ENCODE measurements around the gene COX10.
A peak's percentile ranks its signal among the peaks of the same experiment; 100 is the strongest.

COX10 gene

DNA sequence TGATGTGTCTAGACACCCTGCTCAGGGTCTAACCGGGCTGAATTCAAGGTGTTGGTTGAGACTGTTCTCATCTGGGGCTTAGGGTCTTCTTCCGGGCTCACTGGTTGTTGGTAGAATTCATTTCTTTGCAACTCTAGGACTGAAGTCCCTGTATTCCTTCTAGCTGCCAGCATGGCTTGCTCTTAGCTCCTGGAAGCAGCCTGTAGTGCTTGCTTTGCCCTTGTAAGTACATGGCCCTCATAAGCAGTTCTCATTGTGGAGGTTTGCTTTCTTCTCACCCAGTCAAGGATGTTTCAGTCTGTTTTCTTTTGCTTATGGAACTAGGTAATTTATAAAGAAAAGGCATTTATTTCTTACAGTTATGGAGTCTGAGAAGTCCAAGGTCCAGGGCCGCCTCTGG is 26.3 kb downstream of the COX10 start:
- no peak overlapping the region for H3K4me3 ChIP-seq (replicated peaks in 1 of 2; ENCODE audit: low read depth in 2 of 2, low read length in 2 of 2)
- no peak for DNase-seq (ENCODE audit: low read depth in 2 of 2)
- TF ChIP-seq CTCF (IDR thresholded peaks at IDR 0.05; ENCODE audit: low read depth, low read length): no peak

GRCh38 chr17:14098246-14098645 is 28.9 kb downstream of the COX10 start:
- no peak for TF ChIP-seq CTCF (IDR thresholded peaks at IDR 0.05; ENCODE audit: low read depth, low read length)
- H3K4me3 ChIP-seq (replicated peaks in 1 of 2; ENCODE audit: low read depth in 2 of 2, low read length in 2 of 2): no peak overlapping the region
- DNase-seq (ENCODE audit: low read depth in 2 of 2): peak in 1 of 2 donors; percentile 17

- no peak overlapping the region for H3K4me3 ChIP-seq (replicated peaks in 1 of 2; ENCODE audit: low read depth in 2 of 2, low read length in 2 of 2)
- no peak for TF ChIP-seq CTCF (IDR thresholded peaks at IDR 0.05; ENCODE audit: low read depth, low read length)
- no peak for DNase-seq (ENCODE audit: low read depth in 2 of 2)
These were observed 32.7 kb downstream of the COX10 start for GRCh38 chr17:14101976-14102375.

DNA sequence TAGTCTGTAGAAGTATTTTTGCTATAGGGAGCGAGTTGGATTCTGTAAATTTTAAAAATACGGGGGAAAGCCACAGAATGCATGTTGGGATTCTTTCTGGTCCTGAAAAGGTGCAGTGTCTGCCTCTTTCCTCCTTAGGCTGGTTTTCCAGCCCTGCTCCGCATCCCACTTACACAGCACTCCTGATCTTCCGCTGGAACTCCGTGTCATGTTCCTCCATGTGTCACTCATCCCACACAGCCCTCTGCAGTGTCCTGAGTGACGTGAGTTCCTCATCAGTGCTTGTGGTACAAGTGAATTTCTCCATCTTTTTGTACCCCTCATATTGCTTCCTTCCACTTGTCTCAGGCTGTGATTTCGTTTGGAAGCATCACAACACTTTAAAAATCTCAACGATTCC is 34.5 kb downstream of the COX10 start:
- no peak for DNase-seq (ENCODE audit: low read depth in 2 of 2)
- H3K4me3 ChIP-seq (replicated peaks in 1 of 2; ENCODE audit: low read depth in 2 of 2, low read length in 2 of 2): no peak overlapping the region
- no peak for TF ChIP-seq CTCF (IDR thresholded peaks at IDR 0.05; ENCODE audit: low read depth, low read length)

DNA sequence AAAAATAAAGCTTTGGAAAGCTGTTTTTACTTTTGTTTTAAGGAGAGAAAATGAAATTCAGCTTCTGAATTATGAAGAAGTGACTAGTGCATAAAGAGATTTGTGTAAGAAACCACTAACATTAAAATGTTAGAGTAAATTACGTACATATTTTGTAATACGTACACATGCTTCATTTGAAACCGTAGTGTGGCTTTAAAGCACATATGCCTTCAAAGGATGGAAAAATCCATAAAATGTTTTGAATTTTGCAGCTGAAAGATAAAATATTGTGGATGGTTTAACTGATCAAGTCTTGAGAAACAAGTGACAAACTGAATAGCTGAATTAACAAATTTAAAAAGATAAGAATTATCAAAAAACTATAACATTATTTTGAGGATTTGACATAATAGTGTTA is 35.4 kb downstream of the COX10 start:
- TF ChIP-seq CTCF (IDR thresholded peaks at IDR 0.05; ENCODE audit: low read depth, low read length): no peak

GRCh38 chr17:14107889-14108288 is 38.6 kb downstream of the COX10 start:
- no peak overlapping the region for H3K4me3 ChIP-seq (replicated peaks in 1 of 2; ENCODE audit: low read depth in 2 of 2, low read length in 2 of 2)
- no peak for TF ChIP-seq CTCF (IDR thresholded peaks at IDR 0.05; ENCODE audit: low read depth, low read length)
- peak in 1 of 2 donors; percentile 16 for DNase-seq (ENCODE audit: low read depth in 2 of 2)

More for the DNA sequence above, 35.4 kb downstream of the COX10 start:
- no peak for DNase-seq (ENCODE audit: low read depth in 2 of 2)
- H3K4me3 ChIP-seq (replicated peaks in 1 of 2; ENCODE audit: low read depth in 2 of 2, low read length in 2 of 2): no peak overlapping the region

GRCh38 chr17:14112407-14112806 is 43.1 kb downstream of the COX10 start:
- TF ChIP-seq CTCF (IDR thresholded peaks at IDR 0.05; ENCODE audit: low read depth, low read length): no peak
- H3K4me3 ChIP-seq (replicated peaks in 1 of 2; ENCODE audit: low read depth in 2 of 2, low read length in 2 of 2): no peak overlapping the region
- DNase-seq (ENCODE audit: low read depth in 2 of 2): no peak
